ENCODE measurements around the gene TP53I11. TPM values are rescaled to one million over a fixed set of nuclear protein-coding genes. Genes with fewer than 3 reads are reported as not detected.

Gene TP53I11
- total RNA-seq, 1 donor from 2014 or later = 110 TPM

- Histone ChIP-seq H3K27ac (no peak overlapping the region), H3K4me1 (no peaks in the 10 kb centered on the region), H3K9me3 (no peaks in the 10 kb centered on the region), H3K36me3 (no peaks in the 10 kb centered on the region), H3K27me3 (no peaks in the 10 kb centered on the region), H3K4me3 (no peak overlapping the region)
- ATAC-seq (no peak), DNase-seq (no peak)
- intact Hi-C loops (cut with DNase I) = no loop called here
- TF ChIP-seq, protein P1, sequence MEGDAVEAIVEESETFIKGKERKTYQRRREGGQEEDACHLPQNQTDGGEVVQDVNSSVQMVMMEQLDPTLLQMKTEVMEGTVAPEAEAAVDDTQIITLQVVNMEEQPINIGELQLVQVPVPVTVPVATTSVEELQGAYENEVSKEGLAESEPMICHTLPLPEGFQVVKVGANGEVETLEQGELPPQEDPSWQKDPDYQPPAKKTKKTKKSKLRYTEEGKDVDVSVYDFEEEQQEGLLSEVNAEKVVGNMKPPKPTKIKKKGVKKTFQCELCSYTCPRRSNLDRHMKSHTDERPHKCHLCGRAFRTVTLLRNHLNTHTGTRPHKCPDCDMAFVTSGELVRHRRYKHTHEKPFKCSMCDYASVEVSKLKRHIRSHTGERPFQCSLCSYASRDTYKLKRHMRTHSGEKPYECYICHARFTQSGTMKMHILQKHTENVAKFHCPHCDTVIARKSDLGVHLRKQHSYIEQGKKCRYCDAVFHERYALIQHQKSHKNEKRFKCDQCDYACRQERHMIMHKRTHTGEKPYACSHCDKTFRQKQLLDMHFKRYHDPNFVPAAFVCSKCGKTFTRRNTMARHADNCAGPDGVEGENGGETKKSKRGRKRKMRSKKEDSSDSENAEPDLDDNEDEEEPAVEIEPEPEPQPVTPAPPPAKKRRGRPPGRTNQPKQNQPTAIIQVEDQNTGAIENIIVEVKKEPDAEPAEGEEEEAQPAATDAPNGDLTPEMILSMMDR (IDR thresholded peaks at IDR 0.05) = no peak
These were observed 64.5 kb downstream of the TP53I11 start for GRCh38 chr11:44885919-44886789.

- intact Hi-C loops (cut with DNase I) = no loop called here
- Histone ChIP-seq H3K27ac (no peak overlapping the region), H3K36me3 (no peaks in the 10 kb centered on the region), H3K9me3 (no peaks in the 10 kb centered on the region), H3K4me1 (no peaks in the 10 kb centered on the region), H3K27me3 (no peaks in the 10 kb centered on the region), H3K4me3 (no peak overlapping the region)
- DNase-seq = no peak
- no peak for ATAC-seq
- TF ChIP-seq, protein P1 (IDR thresholded peaks at IDR 0.05) = no peak
These were observed 65.4 kb downstream of the TP53I11 start for GRCh38 chr11:44885065-44885810.

DNA sequence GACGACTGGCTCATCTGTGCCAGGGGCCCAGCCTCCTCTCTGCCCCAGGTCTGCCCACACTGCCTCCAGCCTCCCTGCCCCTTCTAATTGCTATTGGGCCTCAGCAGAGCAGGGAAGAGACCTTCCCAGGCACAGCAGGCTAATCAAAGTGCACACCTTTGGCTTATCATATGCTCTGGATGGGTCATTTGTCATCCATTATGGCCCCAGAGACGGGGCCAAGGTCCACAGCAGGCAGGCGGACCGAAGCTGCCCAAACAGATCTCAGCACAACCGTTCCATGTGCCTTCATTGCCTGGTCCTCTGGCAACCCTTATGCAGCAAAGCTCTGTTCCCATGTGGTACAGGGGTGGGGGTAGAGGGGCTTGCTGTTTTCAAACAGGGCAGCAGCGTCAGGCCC lies 66.6 kb downstream of the TP53I11 start:
- intact Hi-C loops (cut with DNase I) = no loop called here
- H3K27me3 ChIP-seq = no peaks in the 10 kb centered on the region
- no peak overlapping the region for H3K4me3 ChIP-seq
- H3K4me1 ChIP-seq = no peaks in the 10 kb centered on the region
- no peak for ATAC-seq
- no peak overlapping the region for H3K27ac ChIP-seq
- no peak for DNase-seq
- H3K36me3 ChIP-seq = no peaks in the 10 kb centered on the region
- TF ChIP-seq, protein P1 (IDR thresholded peaks at IDR 0.05) = no peak
- H3K9me3 ChIP-seq = no peaks in the 10 kb centered on the region

- Histone ChIP-seq H3K4me3 (no peak overlapping the region), H3K36me3 (no peaks in the 10 kb centered on the region), H3K27ac (no peak overlapping the region), H3K9me3 (no peaks in the 10 kb centered on the region), H3K4me1 (no peaks in the 10 kb centered on the region), H3K27me3 (peaks cover under 1% of the 10 kb centered on the region)
- TF ChIP-seq, protein P1 (IDR thresholded peaks at IDR 0.05) = no peak
- ATAC-seq (no peak), DNase-seq (no peak)
- intact Hi-C loops (cut with DNase I) = no loop called here
These were observed 67.4 kb downstream of the TP53I11 start for GRCh38 chr11:44883277-44883676.

Other genes with a start within 250 kb of the TP53I11 start
- gene TSPAN18, start 223.9 kb downstream of the TP53I11 start, total RNA-seq = 46.4 TPM
- gene PRDM11, start 195.8 kb upstream of the TP53I11 start, total RNA-seq = 18.3 TPM